ENCODE measurements around the gene VAPB. TPM values are rescaled to one million over a fixed set of nuclear protein-coding genes. Genes with fewer than 3 reads are reported as not detected.

The VAPB gene
- total RNA-seq, result 12.0 and 18.8 TPM in 2 replicates

DNA sequence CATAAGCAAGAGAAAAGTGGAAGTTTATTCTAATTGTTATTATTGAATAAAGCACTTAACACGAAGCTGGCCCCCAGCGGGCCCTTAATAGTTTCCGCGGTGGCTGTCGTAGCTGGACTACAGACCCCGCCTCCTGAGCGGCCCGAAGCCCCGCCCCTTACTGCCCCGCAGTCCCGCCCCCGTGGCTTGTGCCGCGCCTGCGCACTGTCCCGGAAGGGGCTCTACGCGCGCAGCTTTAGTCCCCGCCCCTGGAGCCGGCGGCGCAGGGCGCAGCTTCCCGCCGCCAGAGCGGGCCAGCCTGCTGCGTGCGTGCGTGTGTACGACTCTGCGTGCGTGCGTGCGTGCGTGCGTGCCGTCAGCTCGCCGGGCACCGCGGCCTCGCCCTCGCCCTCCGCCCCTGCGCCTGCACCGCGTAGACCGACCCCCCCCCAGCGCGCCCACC lies at the start of gene VAPB:
Gene VAPB (plus strand): TSS at position 348 of the 442 bp plus-strand sequence. CDS start 231 bp downstream, outside the sequence.

Other genes starting within 250 kb of the VAPB start
- gene ANKRD60, start 160.6 kb upstream of the VAPB start, total RNA-seq, result not detected in 2 replicates
- gene RAB22A, start 79.5 kb upstream of the VAPB start, total RNA-seq, result 8.9 and 13.1 TPM in 2 replicates
- 6.3 and 12.2 TPM in 2 replicates for gene APCDD1L, start 126.2 kb downstream of the VAPB start, total RNA-seq

Data from epithelial cell of alveolus of lung (primary cell).